H1 (cell line): ENCODE results near the gene OTUD3. TPM values are rescaled to one million over a fixed set of nuclear protein-coding genes. Genes with fewer than 3 reads are reported as not detected.

Experiments
- CTCF ChIA-PET: fragments of 300-600 bp; sonication (Branson Sonifier 250); formaldehyde crosslinking; loops from one replicate; lab custom pipeline; 2021; ENCODE audit not compliant: partially characterized antibody; lab: Charles Lee
- POLR2A ChIA-PET: fragments of 300-600 bp; sonication (Branson Sonifier 250); formaldehyde crosslinking; loops from one replicate; lab custom pipeline; 2021; ENCODE audit warnings: inconsistent platforms; ENCODE audit not compliant: partially characterized antibody; lab: Charles Lee
- DNase-seq, 2 experiments: peaks; one replicate each; pipeline versions ENCODE4 v3.0.0 to v3.0.0-alpha.2; 2010 to 2022; ENCODE audit warnings: low spot score in 2 of 2, low read depth in 1 of 2, mixed read lengths in 1 of 2
- FAIRE-seq: peaks from 2 replicates; lab custom pipeline; 2011; peaks lifted over from hg19 to GRCh38; lab: Jason Lieb, UNC
- H2AFZ ChIP-seq: 2 replicates; pipeline ENCODE4 v1.8.1; 2012; ENCODE audit warnings: low read length, inconsistent platforms
- H2AK5ac ChIP-seq: 2 replicates; pipeline ENCODE4 v1.6.1; 2013; ENCODE audit warnings: low read depth, low read length
- H2BK120ac ChIP-seq: replicated peaks from 2 replicates; pipeline ENCODE3; 2013; ENCODE audit warnings: low read depth, low read length, inconsistent platforms
- H2BK12ac ChIP-seq: 2 replicates; pipeline ENCODE4 v1.6.1; 2013; ENCODE audit warnings: low read depth, low read length
- H2BK15ac ChIP-seq: 2 replicates; pipeline ENCODE4 v1.6.1; 2013; ENCODE audit warnings: low read length
- H2BK20ac ChIP-seq: 2 replicates; pipeline ENCODE4 v1.6.1; 2013; ENCODE audit warnings: low read length
- H2BK5ac ChIP-seq: 2 replicates; pipeline ENCODE4 v1.6.1; 2013; ENCODE audit warnings: low read depth, low read length
- H3K14ac ChIP-seq: 2 replicates; pipeline ENCODE4 v1.6.1; 2013; ENCODE audit warnings: inconsistent platforms; ENCODE audit not compliant: insufficient read length
- H3K18ac ChIP-seq: 2 replicates; pipeline ENCODE4 v1.6.1; 2013; ENCODE audit warnings: low read length; ENCODE audit errors: extremely low read depth
- H3K23ac ChIP-seq: 2 replicates; pipeline ENCODE4 v1.6.1; 2013; ENCODE audit warnings: inconsistent platforms; ENCODE audit not compliant: insufficient read length
- H3K23me2 ChIP-seq: 2 replicates; pipeline ENCODE4 v1.6.1; 2013; ENCODE audit warnings: low read depth, low read length
- H3K27ac ChIP-seq: 2 replicates; pipeline ENCODE4 v1.6.1; 2011; ENCODE audit warnings: low read depth, low read length, inconsistent platforms
- H3K27me3 ChIP-seq, 4 experiments: replicated peaks in 1 of 4; 1 replicate in 1 of 4; 2 replicates in 3 of 4; pipeline versions ENCODE4 v1.6.1 to v1.8.1; 2011 to 2013; ENCODE audit warnings: low read length in 3 of 4, mild to moderate bottlenecking in 3 of 4, inconsistent platforms in 2 of 4, mixed read lengths in 2 of 4, moderate library complexity in 1 of 4; ENCODE audit not compliant: control insufficient read depth in 3 of 4, insufficient read depth in 3 of 4; ENCODE audit errors: extremely low read depth in 1 of 4
- H3K36me3 ChIP-seq, 4 experiments: 2 replicates each; pipeline versions ENCODE4 v1.6.1 to v1.8.1; 2011 to 2013; ENCODE audit warnings: mild to moderate bottlenecking in 4 of 4, low read length in 3 of 4, moderate library complexity in 2 of 4, control low read depth in 1 of 4, inconsistent platforms in 1 of 4; ENCODE audit not compliant: insufficient read depth in 4 of 4, control insufficient read depth in 2 of 4
- H3K4ac ChIP-seq: replicated peaks from 2 replicates; pipeline ENCODE3; 2013; ENCODE audit warnings: low read length, low read depth, mixed read lengths, inconsistent platforms; ENCODE audit not compliant: insufficient read length
- H3K4me1 ChIP-seq, 4 experiments: replicated peaks in 1 of 4; 1 replicate in 1 of 4; 2 replicates in 3 of 4; pipeline versions ENCODE4 v1.6.1 to v1.8.1; 2011 to 2013; ENCODE audit warnings: low read length in 3 of 4, inconsistent platforms in 2 of 4, mixed read lengths in 1 of 4; ENCODE audit not compliant: insufficient read depth in 4 of 4, control insufficient read depth in 3 of 4
- H3K4me2 ChIP-seq, 2 experiments: 2 replicates each; pipeline versions ENCODE4 v1.6.1 to v1.8.1; 2011 to 2013; ENCODE audit warnings: low read depth in 2 of 2, low read length in 2 of 2, control low read depth in 1 of 2, inconsistent platforms in 1 of 2, mild to moderate bottlenecking in 1 of 2; ENCODE audit not compliant: insufficient read depth in 1 of 2
- H3K4me3 ChIP-seq, 4 experiments: fragments of 200-600, 300-600 bp in 1 of 4; sonication (generic), shearing (Covaris generic), sonication (Bioruptor Twin) in 1 of 4; 2 replicates each; pipeline versions ENCODE4 v1.5.1 to v1.8.1; 2011 to 2016; ENCODE audit warnings: low read length in 4 of 4, low read depth in 3 of 4, control low read depth in 2 of 4, inconsistent platforms in 2 of 4, mild to moderate bottlenecking in 2 of 4, mixed read lengths in 1 of 4, moderate library complexity in 1 of 4; ENCODE audit not compliant: insufficient read depth in 2 of 4; ENCODE audit errors: extremely low read depth in 1 of 4
- H3K56ac ChIP-seq: replicated peaks from 2 replicates; pipeline ENCODE3; 2013; ENCODE audit warnings: low read depth, mild to moderate bottlenecking, mixed read lengths, low read length, inconsistent platforms; ENCODE audit not compliant: insufficient read length
- H3K79me1 ChIP-seq: 2 replicates; pipeline ENCODE4 v1.6.1; 2013; ENCODE audit warnings: low read depth, low read length, control low read depth
- H3K79me2 ChIP-seq, 2 experiments: 2 replicates each; pipeline versions ENCODE4 v1.6.1 to v1.8.1; 2012 to 2013; ENCODE audit warnings: low read length in 2 of 2, mild to moderate bottlenecking in 2 of 2, inconsistent platforms in 1 of 2; ENCODE audit not compliant: insufficient read depth in 2 of 2, control insufficient read depth in 1 of 2
- H3K9ac ChIP-seq, 4 experiments: replicated peaks in 1 of 4; 1 replicate in 1 of 4; 2 replicates in 3 of 4; pipeline versions ENCODE4 v1.6.1 to v1.8.1; 2011 to 2013; ENCODE audit warnings: low read depth in 3 of 4, low read length in 3 of 4, control low read depth in 2 of 4, mild to moderate bottlenecking in 2 of 4, moderate library complexity in 2 of 4, inconsistent platforms in 1 of 4; ENCODE audit errors: extremely low read depth in 1 of 4
- H3K9me3 ChIP-seq, 2 experiments: 2 replicates each; pipeline versions ENCODE4 v1.6.1 to v1.8.1; 2012 to 2013; ENCODE audit warnings: mild to moderate bottlenecking in 2 of 2, moderate library complexity in 2 of 2, control low read depth in 1 of 2, inconsistent platforms in 1 of 2, low read depth in 1 of 2, low read length in 1 of 2, mixed read lengths in 1 of 2; ENCODE audit not compliant: insufficient read depth in 2 of 2
- H4K20me1 ChIP-seq, 2 experiments: replicated peaks in 1 of 2; 2 replicates each; pipeline versions ENCODE3 to v1.8.1; 2011 to 2013; ENCODE audit warnings: inconsistent platforms in 2 of 2, low read length in 2 of 2, mild to moderate bottlenecking in 1 of 2; ENCODE audit not compliant: insufficient read depth in 2 of 2, control insufficient read depth in 1 of 2
- H4K5ac ChIP-seq: 2 replicates; pipeline ENCODE4 v1.6.1; 2013; ENCODE audit warnings: low read length, low read depth, mixed read lengths, inconsistent platforms; ENCODE audit not compliant: insufficient read length
- H4K8ac ChIP-seq: 2 replicates; pipeline ENCODE4 v1.8.0; 2013; ENCODE audit warnings: mild to moderate bottlenecking, moderate library complexity, low read length, inconsistent platforms; ENCODE audit not compliant: insufficient read depth; ENCODE audit errors: extremely low read depth
- H4K91ac ChIP-seq: replicated peaks from 2 replicates; pipeline ENCODE3; 2013; ENCODE audit warnings: low read length, mixed read lengths, inconsistent platforms; ENCODE audit not compliant: insufficient read length
- CHD1 ChIP-seq: IDR thresholded peaks from 2 replicates; pipeline ENCODE4 v1.6.1; 2012; ENCODE audit warnings: low read depth, low read length, improper control_type of control experiment
- CHD2 ChIP-seq: IDR thresholded peaks from 2 replicates; pipeline ENCODE4 v1.6.1; 2012; ENCODE audit warnings: low read length, improper control_type of control experiment
- CREB1 ChIP-seq: IDR thresholded peaks from 2 replicates; pipeline ENCODE4 v1.6.1; 2012; ENCODE audit warnings: inconsistent platforms
- EZH2 ChIP-seq: fragments of 200-600 bp; sonication (generic); IDR thresholded peaks from 2 replicates; pipeline ENCODE4 v1.7.1; 2012; ENCODE audit warnings: low read depth, mild to moderate bottlenecking, moderate library complexity, low read length, inconsistent platforms; ENCODE audit not compliant: severe bottlenecking
- HDAC6 ChIP-seq: IDR thresholded peaks from one replicate; pipeline ENCODE4 v1.7.1; 2012; ENCODE audit warnings: low read depth, mild to moderate bottlenecking, inconsistent platforms, low read length, moderate library complexity
- KDM5A ChIP-seq: fragments of 200-600 bp; IDR thresholded peaks from 2 replicates; pipeline ENCODE4 v1.7.1; 2012; ENCODE audit warnings: mild to moderate bottlenecking, low read length, inconsistent platforms, mixed read lengths
- MAFK ChIP-seq: IDR thresholded peaks from 2 replicates; pipeline ENCODE4 v1.6.1; 2012; ENCODE audit warnings: low read depth, mild to moderate bottlenecking, improper control_type of control experiment, low read length
- MAX ChIP-seq: IDR thresholded peaks from 2 replicates; pipeline ENCODE4 v1.6.1; 2012; ENCODE audit warnings: inconsistent platforms
- PHF8 ChIP-seq: fragments of 200-600 bp; sonication (generic); conservative IDR thresholded peaks from 2 replicates; pipeline ENCODE4 v1.7.1; 2012; ENCODE audit warnings: low read depth, mild to moderate bottlenecking, inconsistent platforms, low read length, moderate library complexity
- POU5F1 ChIP-seq: IDR thresholded peaks from 2 replicates; pipeline ENCODE4 v1.6.1; 2011; ENCODE audit warnings: low read depth, mild to moderate bottlenecking, low read length, moderate library complexity
- RBBP5 ChIP-seq: IDR thresholded peaks from 2 replicates; pipeline ENCODE4 v1.7.1; 2012; ENCODE audit warnings: low read depth, mild to moderate bottlenecking, inconsistent platforms, low read length, moderate library complexity, borderline replicate concordance
- SIX5 ChIP-seq: IDR thresholded peaks from 2 replicates; pipeline ENCODE4 v1.6.1; 2011; ENCODE audit warnings: mild to moderate bottlenecking, low read depth, low read length
- SUZ12 ChIP-seq: fragments of 200-600 bp; sonication (generic); IDR thresholded peaks from 2 replicates; pipeline ENCODE4 v1.6.1; 2012; ENCODE audit warnings: mild to moderate bottlenecking, inconsistent platforms, low read length, moderate library complexity, mixed read lengths
- TAF7 ChIP-seq: optimal IDR thresholded peaks from 2 replicates; pipeline ENCODE3; 2011; ENCODE audit warnings: low read depth, mild to moderate bottlenecking, inconsistent platforms, low read length, moderate library complexity, borderline replicate concordance
- TCF12 ChIP-seq: IDR thresholded peaks from 2 replicates; pipeline ENCODE4 v1.6.1; 2011; ENCODE audit warnings: low read depth, mild to moderate bottlenecking, low read length
- TEAD4 ChIP-seq: IDR thresholded peaks from 2 replicates; pipeline ENCODE4 v1.6.1; 2012; ENCODE audit warnings: low read depth, low read length, inconsistent platforms, mixed read lengths
- WGBS, 2 experiments: shearing (Covaris generic) in 1 of 2; methylation state at CpG; one replicate each; pipeline versions ENCODE4 v1.1.6 to v1.1.7; 2013 to 2015; ENCODE audit warnings: low lambda C conversion rate in 2 of 2, mixed read lengths in 2 of 2, inconsistent platforms in 1 of 2, low coverage in 1 of 2, missing lambda C conversion rate in 1 of 2; ENCODE audit not compliant: insufficient replicate concordance in 2 of 2, insufficient coverage in 1 of 2, insufficient read length in 1 of 2; ENCODE audit errors: extremely low coverage in 1 of 2, missing lambda C conversion rate in 1 of 2; 5-methylcytosine and 5-hydroxymethylcytosine counted together
- polyA plus RNA-seq, 7 experiments: library from polyadenylated mRNA; depleted of rRNA in 3 of 7; stranded (reverse) in 5 of 7; unstranded in 2 of 7; fragments of >200 nt in 5 of 7; fragments of 200-250 nt in 2 of 7; gene quantifications; 1 replicate in 5 of 7; 2 replicates in 1 of 7; 4 replicates in 1 of 7; pipeline versions ENCODE4 v1.2.1 to v1.2.3, GENCODE V29; 2011 to 2013; ENCODE audit warnings: missing spikeins in 2 of 7, mixed read lengths in 2 of 7
- total RNA-seq: library from RNA; stranded (reverse); fragmentation: NEBNext Ultra II Directional; extraction: Animal tissue kit (Norgen Biotek cat#: 25700); gene quantifications from 2 replicates; pipeline ENCODE4 v1.2.1, GENCODE V29; 2021

The OTUD3 gene
- total and polyA plus RNA-seq, 2 of the 8 experiments (the other 6 are each of a cell fraction or from before 2014, with no cell fraction given), result 6.3 to 11.9 TPM

GRCh38 chr1:19866029-19866428 lies 16.2 kb upstream of the OTUD3 start:
- WGBS, 2 experiments, result 84% methylated on average over 1 of the region's 1 CpG; no CpG with 5 or more reads in 1 of the 2 experiments
- Histone ChIP-seq H3K27ac (no peak overlapping the region), H3K56ac (no peak overlapping the region), H3K4me3 (no peak overlapping the region), H3K9me3 (no peaks in the 10 kb centered on the region), H3K4me2 (no peak overlapping the region), H3K14ac (no peak overlapping the region), H2AK5ac (no peak overlapping the region), H2BK20ac (no peak overlapping the region), H3K4me1 (no peaks in the 10 kb centered on the region), H3K4ac (no peak overlapping the region), H2BK12ac (no peak overlapping the region), H3K9ac (no peak overlapping the region), H4K8ac (no peak overlapping the region), H3K79me1 (no peaks in the 10 kb centered on the region), H3K23me2 (no peaks in the 10 kb centered on the region), H3K27me3 (0 out of 7 replicates have a peak, but pooled peaks cover 0 to 2% (median 0%) of the 10 kb centered on the region in 4 experiments), H3K79me2 (no peaks in the 10 kb centered on the region), H2BK5ac (no peak overlapping the region), H2BK120ac (no peak overlapping the region), H3K18ac (no peak overlapping the region), H3K36me3 (no peaks in the 10 kb centered on the region), H2BK15ac (no peak overlapping the region), H4K5ac (no peak overlapping the region), H4K20me1 (no peaks in the 10 kb centered on the region), H3K23ac (no peak overlapping the region), H4K91ac (no peak overlapping the region), H2AFZ (no peak overlapping the region)
- ChIA-PET POLR2A (no interaction called here), CTCF (interaction anchor here (1.1 kb wide), 1 partner anchor 36 kb away, joined by 3 read pairs; no protein-coding TSS in a partner anchor)
- TF ChIP-seq TCF12, result no peak
- TF ChIP-seq HDAC6, result no peak
- TF ChIP-seq PHF8, result no peak
- no peak for TF ChIP-seq POU5F1
- TF ChIP-seq MAFK, result no peak
- no peak for TF ChIP-seq KDM5A
- no peak for TF ChIP-seq CHD2
- no peak for TF ChIP-seq RBBP5
- TF ChIP-seq CHD1, result no peak
- TF ChIP-seq SIX5, result no peak
- no peak for TF ChIP-seq SUZ12
- no peak for TF ChIP-seq TEAD4
- no peak for TF ChIP-seq TAF7
- no peak for TF ChIP-seq MAX
- no peak for TF ChIP-seq EZH2
- no peak for TF ChIP-seq CREB1
- no peak for FAIRE-seq
- DNase-seq, result no peak
